Subcutaneous adipose tissue (tissue), 4 donors: ENCODE results near the gene TSSK3. TPM values are rescaled to one million over a fixed set of nuclear protein-coding genes. Genes with fewer than 3 reads are reported as not detected.

ENCODE experiments used
- total RNA-seq, 4 donors: library from RNA; depleted of rRNA; stranded (reverse); fragments of >200 nt; gene quantifications; one replicate each; pipeline ENCODE4 v1.1.0, GENCODE V29; 2016
- TF ChIP-seq, protein P1 (sequence below): fragments of 450-650 bp; IDR thresholded peaks from one replicate; pipeline ENCODE4 v1.5.1; 2016; ENCODE audit warnings: low read depth, mild to moderate bottlenecking, control low read depth, antibody characterized with exemption, moderate library complexity

TSSK3 gene
- total RNA-seq, 4 donors from 2014 or later: 0.51 to 2.9 (median 1.1) TPM; not detected in 1

DNA sequence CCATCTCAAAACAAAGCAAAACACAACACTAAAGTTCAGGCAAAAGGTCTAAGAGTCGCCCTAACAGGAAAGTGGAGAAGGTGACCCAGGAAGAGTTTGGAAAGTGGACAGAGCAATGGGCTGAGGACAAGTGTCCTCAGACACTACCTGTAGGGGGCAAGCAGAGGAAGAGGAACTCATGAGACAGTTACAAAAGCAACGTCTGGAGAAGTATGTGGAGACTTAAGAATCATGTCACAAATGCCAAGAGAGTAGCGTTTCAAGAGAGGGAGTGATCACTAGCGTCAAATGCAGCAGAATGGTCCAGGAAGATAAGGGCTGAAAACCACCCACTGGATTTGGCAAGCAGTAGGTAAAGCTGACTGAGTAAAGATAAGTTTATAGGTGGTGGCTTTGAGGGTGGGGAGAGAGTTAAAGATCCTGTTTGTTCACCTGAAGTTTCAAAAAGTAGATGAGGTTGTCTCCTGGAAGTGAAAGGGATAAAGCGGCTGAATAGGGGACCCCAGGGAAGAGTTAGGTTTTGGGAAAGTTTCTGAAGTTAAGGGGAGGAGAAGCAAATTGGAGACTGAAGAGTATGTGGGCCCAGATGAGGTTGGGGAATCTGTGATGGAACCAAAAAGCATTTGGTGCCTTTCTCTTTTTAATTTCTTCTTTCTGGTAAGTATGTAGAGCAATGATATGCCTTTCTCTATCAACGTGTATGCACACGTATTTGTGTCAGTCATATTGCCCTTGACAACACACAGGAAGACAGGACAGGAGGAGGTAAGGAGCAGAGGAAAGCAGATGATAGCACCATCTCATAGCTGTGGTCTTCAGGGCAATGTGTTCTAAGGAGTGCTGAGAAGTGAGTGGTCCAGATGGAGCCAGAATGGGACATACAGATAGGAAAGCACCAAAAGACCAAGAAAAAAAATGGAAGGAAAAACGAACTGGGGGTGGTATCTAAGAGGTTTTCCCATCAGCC, 28.8 kb downstream of the TSSK3 start:
- TF ChIP-seq, protein P1, sequence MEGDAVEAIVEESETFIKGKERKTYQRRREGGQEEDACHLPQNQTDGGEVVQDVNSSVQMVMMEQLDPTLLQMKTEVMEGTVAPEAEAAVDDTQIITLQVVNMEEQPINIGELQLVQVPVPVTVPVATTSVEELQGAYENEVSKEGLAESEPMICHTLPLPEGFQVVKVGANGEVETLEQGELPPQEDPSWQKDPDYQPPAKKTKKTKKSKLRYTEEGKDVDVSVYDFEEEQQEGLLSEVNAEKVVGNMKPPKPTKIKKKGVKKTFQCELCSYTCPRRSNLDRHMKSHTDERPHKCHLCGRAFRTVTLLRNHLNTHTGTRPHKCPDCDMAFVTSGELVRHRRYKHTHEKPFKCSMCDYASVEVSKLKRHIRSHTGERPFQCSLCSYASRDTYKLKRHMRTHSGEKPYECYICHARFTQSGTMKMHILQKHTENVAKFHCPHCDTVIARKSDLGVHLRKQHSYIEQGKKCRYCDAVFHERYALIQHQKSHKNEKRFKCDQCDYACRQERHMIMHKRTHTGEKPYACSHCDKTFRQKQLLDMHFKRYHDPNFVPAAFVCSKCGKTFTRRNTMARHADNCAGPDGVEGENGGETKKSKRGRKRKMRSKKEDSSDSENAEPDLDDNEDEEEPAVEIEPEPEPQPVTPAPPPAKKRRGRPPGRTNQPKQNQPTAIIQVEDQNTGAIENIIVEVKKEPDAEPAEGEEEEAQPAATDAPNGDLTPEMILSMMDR: no peak

DNA sequence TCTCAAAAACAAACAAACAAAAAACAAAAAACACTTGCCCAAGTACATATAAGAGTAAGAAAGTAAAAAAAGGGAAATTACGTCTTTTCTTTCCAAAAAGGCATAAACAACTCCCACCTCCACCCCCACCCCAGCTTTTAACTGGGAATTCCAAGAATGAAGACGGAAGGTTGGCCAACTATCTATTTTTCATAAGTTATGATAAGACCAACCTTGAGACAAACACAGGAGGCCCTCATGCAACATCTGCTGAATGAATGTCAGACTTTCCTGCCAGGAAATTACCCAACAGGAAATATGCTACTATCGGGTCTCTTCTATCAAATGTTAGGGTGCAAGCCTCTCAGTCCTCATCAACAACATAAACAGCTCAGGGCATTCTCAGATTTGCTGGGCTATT, 30.0 kb downstream of the TSSK3 start:
- TF ChIP-seq, protein P1: no peak

DNA sequence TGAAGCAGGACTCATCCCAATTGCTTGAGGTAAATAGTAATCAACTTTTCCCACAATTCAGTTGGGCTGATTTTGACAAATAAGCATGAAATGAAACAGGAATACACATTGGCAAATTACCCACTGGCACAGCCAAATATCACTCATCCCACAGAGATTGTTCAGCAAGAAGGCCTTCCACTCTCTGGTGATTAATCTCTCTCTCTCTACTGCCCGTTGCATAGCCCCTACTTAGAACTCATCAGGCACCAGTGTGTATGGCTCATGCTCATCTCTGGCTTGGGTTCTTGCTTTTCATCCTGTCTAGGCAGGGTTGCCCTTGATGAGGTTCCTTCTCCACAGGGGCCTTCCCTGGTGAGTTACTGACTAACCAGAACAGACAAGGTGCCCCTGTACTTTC, 30.8 kb downstream of the TSSK3 start:
- TF ChIP-seq, protein P1: no peak

DNA sequence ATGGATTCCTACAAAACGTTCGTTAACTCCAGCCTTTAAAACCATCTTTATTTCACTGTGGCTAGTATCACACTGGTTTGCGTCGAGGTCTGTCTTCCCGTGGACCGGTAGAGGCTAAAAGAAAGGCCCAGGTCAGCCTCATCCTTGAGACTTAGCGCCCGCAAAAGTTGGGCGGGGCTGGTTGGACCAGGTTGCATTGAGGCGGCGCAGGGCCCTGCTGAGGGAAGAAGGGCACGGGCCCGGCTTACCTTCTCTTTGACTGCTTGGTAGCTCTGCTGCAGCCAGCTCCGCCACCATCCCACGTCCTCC, 31.4 kb downstream of the TSSK3 start:
- TF ChIP-seq, protein P1: no peak

DNA sequence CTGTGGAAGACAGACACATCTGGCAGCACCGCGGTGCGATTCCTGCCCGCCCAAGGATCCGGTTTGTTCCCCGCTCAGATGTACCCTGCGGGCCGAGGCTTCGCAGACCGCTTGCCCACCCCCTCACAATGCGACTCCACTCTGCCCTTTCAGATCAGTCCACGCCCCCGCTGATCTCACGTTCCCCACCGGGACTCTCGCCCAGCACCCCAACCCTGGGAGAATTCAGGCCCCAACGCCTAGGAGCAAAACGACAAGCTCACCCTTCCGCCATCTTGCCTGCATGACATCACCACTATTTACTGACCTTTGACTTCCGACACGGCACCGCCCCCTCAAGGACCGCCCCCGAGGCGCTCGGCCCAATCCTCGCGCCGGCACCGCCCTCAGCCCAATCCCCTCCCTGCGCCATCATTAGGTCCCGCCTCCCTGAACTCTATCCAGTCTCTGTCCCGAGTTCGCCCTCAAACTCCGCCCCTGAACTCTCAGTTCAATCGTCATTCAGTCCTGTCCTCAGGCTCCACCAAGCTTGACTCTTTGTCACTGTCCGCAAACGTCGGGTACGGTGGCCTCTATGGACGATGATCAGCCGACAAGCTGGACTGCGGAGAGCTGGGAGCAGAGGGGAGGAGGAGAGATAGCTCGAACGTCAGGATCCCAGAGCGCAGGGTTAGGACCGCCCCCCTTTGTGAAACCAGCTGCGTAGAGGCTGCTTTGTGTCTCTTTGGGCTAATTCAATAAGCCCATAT, 32.0 kb downstream of the TSSK3 start, which contains the start of gene BSDC1:
Gene BSDC1 (minus strand): TSS at position 301 of the 749 bp plus-strand sequence. CDS start 27 bp downstream, at position 274.
- TF ChIP-seq, protein P1: no peak

DNA sequence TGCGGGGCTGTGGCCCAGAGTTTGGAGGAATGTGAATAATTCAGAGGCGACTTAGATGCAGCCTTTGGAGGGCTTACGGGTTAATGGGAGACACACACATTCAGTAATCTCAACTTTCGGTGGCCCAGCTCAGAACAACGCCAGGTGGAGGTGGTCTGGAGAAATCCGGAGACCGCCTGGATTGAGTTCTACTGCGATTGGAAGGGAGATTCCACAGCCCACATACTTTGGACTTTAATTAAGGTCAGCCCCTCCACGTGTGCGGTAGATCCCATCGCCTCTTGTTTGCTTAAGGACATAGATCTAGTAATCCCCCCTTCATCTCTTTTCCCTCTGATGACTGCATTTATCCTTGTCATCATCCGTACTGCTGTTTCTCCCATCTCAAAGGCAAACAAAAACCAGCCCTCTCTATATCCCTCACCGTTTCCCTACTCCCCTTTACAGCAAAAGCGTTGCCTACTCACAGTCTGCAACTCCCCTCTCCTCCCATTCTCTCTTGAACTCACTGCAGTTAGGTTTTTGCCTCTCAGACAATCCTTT, 32.6 kb downstream of the TSSK3 start:
- TF ChIP-seq, protein P1: no peak

DNA sequence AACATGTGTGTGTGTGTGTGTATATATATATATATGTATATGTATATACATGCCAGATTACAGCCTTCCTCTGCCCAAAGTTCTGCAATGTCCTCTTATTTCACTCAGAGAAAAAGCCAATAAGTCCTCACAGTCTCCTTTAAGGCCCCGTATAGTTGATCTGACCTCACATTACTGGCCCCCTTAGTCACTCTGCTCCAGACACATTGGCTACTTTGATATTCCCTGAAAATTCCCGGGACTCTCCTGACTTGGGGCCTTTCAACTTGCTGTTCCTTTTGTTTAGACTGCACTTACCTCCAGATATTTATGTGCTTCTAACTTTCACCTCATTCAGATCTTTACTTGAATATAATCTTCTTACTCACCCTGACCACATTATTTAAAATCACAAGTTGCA, 36.1 kb downstream of the TSSK3 start:
- TF ChIP-seq, protein P1: no peak
